HG02884 (cell line): ENCODE measurements around the gene KLHL24.
"Not testable (repeated sequence)": the region's sequence is repeated elsewhere in the genome, so short reads cannot be mapped to it uniquely, and the experiment has no call there.

Experiments used
- ATAC-seq: cut with Tn5 transposase; IDR thresholded peaks from one replicate; pipeline ENCODE4 v1.9.1; 2021; ENCODE audit warnings: mild to moderate bottlenecking, moderate library complexity; ENCODE audit not compliant: unreplicated experiment

The KLHL24 gene

GRCh38 chr3:183634707-183635106 is 716 bp upstream of the KLHL24 start:
- ATAC-seq: no peak

DNA sequence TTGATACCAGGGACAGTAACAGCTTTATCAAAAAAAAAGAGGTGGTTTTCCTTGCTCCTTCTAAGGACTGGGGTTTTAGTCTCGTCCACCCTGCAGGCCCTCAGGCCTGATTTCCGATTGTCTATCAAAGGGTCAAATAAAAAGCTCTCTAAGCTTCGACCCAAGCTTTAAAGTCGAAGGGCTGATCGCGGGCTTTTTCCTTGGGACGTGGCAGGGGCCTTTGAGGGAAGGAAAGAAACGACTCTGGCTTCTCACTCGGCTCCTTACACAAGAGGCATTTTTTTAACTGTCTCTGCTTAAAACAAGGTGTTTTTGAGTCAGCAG is 354 bp upstream of the KLHL24 start:
- ATAC-seq: no peak

DNA sequence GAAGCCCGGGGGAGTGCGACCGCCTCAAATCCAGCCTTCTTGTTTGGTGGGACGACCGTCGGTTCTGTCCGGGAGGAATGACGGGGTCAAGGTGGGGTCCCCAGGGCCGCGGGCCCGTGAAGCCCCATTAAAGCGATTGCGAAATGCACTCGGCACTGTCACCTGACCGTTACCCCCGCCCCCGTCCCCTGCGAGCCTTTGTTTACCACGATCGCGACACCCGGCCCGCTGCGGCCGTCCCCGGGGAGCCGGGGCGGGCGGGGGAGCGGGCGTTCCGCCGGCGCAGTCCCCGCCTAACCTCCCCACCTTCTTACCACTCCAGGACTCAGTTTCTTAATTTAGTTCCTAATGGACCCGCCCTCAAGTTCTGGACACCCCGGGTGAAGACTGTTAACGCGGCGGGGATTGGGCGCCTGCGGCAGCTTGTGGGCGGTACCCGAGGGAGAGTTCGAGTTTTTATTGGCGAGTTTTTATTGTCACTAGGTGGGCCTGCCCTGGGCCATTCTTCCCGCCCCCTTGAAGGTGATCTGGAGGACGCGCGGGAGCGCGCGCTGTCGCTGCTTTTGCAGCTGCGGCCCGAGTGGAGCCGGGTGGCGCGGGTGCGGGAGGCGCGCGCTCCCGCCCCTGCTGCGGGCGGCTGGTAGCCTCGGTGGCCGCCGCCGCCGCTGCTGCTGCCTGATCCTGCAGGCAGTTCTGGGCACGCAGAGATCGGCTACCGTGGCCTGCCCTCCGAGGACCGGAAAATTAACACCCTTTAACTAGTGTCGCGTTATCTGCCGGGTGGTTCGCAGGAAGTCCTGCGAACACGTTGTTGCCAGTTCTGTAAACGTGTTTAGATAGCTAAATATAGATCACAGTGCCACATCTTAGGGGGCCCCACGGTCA is 1.0 kb downstream of the KLHL24 start:
- ATAC-seq: peak; percentile 79

GRCh38 chr3:183637106-183637486 is 1.7 kb downstream of the KLHL24 start:
- ATAC-seq: no peak

DNA sequence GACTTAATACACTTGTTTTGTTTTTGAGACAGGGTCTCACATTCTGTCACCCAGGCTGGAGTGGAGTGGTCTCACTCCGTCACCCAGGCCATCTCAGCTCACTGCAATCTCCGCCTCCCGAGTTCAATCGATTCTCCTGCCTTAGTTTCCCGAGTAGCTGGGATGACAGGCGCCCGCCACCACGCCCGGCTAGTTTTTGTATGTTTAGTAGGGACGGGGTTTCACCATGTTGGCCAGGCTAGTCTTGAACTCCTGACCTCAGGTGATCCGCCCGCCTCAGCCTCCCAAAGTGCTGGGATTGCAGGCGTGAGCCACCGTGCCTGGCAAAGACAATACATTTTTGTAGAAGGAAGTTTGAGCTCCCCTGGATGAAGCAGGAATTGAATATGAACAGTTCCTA is 2.2 kb downstream of the KLHL24 start:
- ATAC-seq: not testable (repeated sequence)

- ATAC-seq: no peak
These were observed 2.9 kb downstream of the KLHL24 start for GRCh38 chr3:183638101-183638852.

DNA sequence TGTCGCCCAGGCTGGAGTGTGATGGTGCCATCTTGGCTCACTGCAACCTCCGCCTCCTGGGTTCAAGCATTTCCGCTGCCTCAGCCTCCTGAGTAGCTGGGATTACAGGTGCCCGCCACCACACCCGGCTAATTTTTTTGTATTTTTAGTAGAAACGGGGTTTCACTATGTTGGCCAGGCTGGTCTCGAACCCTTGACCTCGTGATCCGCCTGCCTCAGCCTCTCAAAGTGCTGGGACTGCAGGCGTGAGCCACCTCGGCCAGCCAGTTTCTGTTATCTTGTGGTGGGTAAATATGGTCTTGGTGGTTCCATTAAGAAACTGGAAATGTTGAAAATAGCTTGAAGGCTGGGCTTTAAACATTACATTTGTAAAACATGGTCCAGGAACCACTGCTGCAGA is 5.2 kb downstream of the KLHL24 start:
- ATAC-seq: not testable (repeated sequence)

GRCh38 chr3:183641882-183642281 is 6.5 kb downstream of the KLHL24 start:
- no peak for ATAC-seq

DNA sequence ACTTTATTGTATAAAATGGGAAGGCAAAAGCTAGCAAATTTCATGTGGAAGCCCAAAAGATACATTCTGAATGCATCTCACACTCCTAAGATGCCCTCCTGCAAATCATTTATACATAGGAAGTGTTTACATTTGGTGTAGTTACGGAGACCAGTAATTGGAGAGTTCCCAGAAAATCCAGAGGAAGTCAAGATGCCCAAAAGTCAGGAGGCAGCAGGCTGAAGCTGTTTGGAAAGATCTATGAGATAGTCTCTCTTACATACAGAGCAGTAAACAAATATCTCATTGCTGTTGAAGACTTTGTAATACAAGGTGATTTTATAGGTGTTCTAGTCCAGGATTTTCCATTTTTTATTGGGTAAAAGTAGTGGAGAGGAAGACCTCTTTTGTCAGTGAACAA is 8.8 kb downstream of the KLHL24 start:
- ATAC-seq: no peak

DNA sequence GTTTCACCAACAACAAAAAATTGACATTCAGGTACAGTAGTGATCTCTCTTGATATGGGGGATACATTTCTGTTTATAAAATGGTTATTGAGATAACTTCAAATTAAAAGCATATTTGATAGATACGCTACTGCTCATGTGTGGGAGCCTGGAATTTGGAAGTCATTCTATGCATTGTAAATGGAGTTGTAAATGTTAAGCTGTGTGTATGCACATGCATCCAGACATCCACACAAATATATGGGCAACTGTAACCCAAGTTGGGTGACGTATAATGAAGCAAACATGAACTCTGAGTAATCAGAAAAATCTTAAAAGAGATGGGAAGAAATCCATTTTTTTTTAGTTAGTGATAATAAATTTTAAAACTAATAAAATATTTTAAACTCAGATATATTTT is 9.8 kb downstream of the KLHL24 start:
- ATAC-seq: no peak

DNA sequence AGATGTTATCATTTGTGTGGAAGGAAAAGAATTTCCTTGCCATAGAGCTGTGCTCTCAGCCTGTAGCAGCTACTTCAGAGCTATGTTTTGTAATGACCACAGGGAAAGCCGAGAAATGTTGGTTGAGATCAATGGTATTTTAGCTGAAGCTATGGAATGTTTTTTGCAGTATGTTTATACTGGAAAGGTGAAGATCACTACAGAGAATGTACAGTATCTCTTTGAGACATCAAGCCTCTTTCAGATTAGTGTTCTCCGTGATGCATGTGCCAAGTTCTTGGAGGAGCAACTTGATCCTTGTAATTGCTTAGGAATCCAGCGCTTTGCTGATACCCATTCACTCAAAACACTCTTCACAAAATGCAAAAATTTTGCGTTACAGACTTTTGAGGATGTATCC is 15.1 kb downstream of the KLHL24 start:
- ATAC-seq: no peak

DNA sequence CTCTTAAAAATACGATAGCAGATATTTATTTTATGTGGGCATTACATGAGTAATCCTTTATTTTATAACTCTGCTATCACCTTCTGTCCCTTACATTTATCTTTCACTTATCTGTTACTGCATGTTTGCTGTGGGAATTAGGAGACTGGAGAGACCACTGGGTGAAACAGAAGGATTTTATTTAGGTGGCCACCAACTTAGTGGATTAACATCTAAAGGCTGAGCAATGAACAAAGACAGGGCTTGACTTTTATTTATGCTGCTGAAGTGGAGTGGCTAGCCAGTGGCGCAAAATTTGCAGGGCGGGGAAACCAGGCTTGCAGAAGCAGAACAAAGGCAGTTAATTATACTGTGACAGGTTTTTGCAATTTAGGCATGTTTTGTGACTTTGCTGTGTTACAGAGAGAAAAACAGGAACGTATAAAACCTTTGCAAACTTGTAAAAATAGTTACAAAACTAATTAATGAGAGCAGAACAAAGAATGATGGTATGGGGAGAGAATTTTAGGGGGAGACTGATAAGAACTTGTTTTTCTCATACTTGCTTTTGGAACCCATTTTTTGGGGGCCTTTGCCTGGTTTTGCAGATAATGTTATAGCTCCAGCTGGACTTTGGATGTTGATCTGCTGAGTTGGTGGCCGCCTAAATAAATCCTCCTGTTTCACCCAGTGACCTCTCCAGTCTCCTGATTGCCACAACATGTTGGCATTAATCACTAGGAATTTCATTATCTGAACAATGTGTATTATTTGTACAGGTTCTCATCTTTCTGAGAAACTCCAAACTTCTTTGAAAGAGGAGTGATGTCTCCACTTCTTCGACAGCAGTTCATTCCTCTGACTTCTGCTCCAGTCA is 18.0 kb downstream of the KLHL24 start:
- ATAC-seq: no peak

GRCh38 chr3:183654727-183655126 is 19.3 kb downstream of the KLHL24 start:
- ATAC-seq: no peak

DNA sequence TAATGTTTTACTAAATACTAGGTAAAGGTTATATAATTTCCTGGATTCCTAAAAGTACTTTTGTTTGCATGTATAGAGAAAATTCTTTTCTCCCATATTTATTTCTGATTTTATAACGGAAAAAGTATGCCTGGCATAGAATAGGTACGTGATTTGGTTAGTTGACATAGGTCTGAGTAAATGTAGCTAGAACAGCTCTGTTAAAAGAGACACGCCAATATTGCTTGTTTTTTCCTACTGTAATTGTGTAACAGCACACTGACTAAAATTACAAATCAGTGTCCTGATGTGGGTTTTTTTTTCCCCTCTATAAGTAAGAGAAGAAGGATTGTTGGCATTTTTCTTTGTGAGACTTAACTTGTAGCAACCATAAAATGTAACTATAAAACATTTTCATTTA is 26.7 kb downstream of the KLHL24 start:
- ATAC-seq: no peak

DNA sequence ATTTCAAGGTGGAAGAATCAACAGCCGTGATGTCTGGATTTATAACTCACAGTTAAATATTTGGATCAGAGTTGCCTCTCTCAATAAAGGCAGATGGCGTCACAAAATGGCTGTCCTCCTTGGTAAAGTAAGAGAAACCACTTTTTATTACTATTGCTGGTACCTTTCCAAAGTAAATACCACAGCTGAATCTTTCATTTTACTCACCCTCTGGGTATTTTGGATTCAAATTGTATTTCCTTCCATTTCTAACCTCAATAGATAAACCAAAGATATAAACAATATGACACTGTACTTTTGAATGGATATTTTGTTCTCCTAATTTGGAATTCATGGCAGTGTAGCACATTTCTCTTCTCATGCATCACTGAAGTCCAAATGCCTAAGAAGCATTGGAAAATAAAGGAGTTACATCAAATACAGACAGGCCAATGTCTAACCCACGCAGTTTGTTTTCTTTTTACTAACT is 29.5 kb downstream of the KLHL24 start:
- ATAC-seq: no peak

GRCh38 chr3:183680061-183680460 is 44.6 kb downstream of the KLHL24 start:
- no peak for ATAC-seq

- no peak for ATAC-seq
These were observed 52.3 kb downstream of the KLHL24 start for GRCh38 chr3:183687705-183688104.

DNA sequence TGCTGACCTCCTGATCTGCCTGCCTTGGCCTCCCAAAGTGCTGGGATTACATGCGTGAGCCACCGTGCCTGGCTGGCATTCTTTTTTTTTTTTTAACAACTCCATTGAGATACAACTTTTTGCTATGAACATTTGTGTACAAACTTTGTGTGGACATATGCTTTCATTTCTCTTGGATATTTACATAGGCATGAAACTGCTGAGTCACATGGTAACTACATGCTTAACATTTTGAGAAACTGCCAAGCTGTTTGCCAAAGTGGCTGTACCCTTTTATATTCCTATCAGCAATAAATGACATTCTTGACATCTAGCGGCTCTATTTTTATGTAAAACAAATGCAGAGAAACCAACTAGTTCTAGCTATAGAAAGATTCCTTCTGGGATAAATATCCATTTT is 53.5 kb downstream of the KLHL24 start:
- ATAC-seq: no peak

DNA sequence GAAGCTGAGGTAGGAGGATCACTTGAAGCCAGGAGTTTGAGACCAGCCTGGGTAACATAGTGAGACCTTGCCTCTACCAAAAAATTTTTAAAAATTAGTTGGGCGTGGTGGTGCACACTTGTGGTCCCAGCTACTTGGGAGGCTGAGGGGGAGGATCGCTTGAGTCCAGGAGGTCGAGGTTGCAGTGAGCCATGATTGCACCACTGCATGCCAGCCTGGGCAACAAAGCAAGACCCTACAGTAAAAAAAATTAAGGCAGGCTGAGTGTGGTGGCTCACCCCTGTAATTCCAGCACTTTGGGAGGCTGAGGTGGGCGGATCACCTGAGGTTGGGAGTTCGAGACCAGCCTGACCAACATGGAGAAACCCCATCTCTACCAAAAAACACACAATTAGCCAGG is 54.2 kb downstream of the KLHL24 start:
- not testable (repeated sequence) for ATAC-seq

- ATAC-seq: no peak
These were observed 55.1 kb downstream of the KLHL24 start for GRCh38 chr3:183690402-183690995.

GRCh38 chr3:183692436-183692835 is 57.0 kb downstream of the KLHL24 start:
- ATAC-seq: no peak
